K562 (cell line): ENCODE results near the gene RETN. TPM values are rescaled to one million over a fixed set of nuclear protein-coding genes. Genes with fewer than 3 reads are reported as not detected.

ENCODE experiments used
- CBFA2T3 ChIP-seq: fragments of 450-650 bp; IDR thresholded peaks from 2 replicates; pipeline ENCODE4 v1.6.1; 2017
- DMBX1 ChIP-seq: fragments of 250-450 bp; sonication (Bioruptor Pico); IDR thresholded peaks from 2 replicates; pipeline ENCODE4 v1.8.0; 2022; ENCODE audit warnings: inconsistent platforms, mild to moderate bottlenecking, moderate library complexity, borderline replicate concordance
- NR2C1 ChIP-seq, 2 experiments: fragments of 450-650 bp; IDR thresholded peaks; 2 replicates each; pipeline ENCODE4 v1.6.1; 2017; ENCODE audit warnings: mild to moderate bottlenecking in 2 of 2, antibody characterized with exemption in 1 of 2, inconsistent platforms in 1 of 2, missing compliant biosample characterization in 1 of 2, missing genetic modification characterization in 1 of 2
- PRPF4 ChIP-seq: fragments of 200-400 bp; formaldehyde crosslinking; IDR thresholded peaks from one replicate; pipeline ENCODE4 v1.6.1; 2017; ENCODE audit warnings: low read length, low read depth, mild to moderate bottlenecking; ENCODE audit not compliant: insufficient read depth, poor library complexity, severe bottlenecking
- PYGO2 ChIP-seq: fragments of 450-650 bp; IDR thresholded peaks from 2 replicates; pipeline ENCODE4 v1.6.1; 2016; ENCODE audit warnings: mild to moderate bottlenecking, missing genetic modification characterization, moderate library complexity, missing compliant biosample characterization
- SMAD2 ChIP-seq: fragments of 150-350 bp; IDR thresholded peaks from 2 replicates; pipeline ENCODE4 v1.6.1; 2014; ENCODE audit warnings: low read depth, mild to moderate bottlenecking, low read length
- TAF15 ChIP-seq: fragments of 200-400 bp; formaldehyde crosslinking; IDR thresholded peaks from 2 replicates; pipeline ENCODE4 v1.6.1; 2017; ENCODE audit warnings: mild to moderate bottlenecking, low read depth, low read length, moderate library complexity
- TEAD1 ChIP-seq, 2 experiments: fragments of 450-650 bp in 1 of 2; sonication (generic) in 1 of 2; formaldehyde crosslinking; IDR thresholded peaks; 2 replicates each; pipeline versions ENCODE4 v1.4.0 to v1.8.0; 2020 to 2022; ENCODE audit warnings: mild to moderate bottlenecking in 2 of 2, missing genetic modification reagents in 1 of 2
- ZNF175 ChIP-seq: fragments of 200-800 bp; sonication (Bioruptor generic); IDR thresholded peaks from 2 replicates; pipeline ENCODE4 v1.6.1; 2016; ENCODE audit warnings: low read depth, mild to moderate bottlenecking, missing genetic modification characterization, missing compliant biosample characterization
- ZNF586 ChIP-seq: fragments of 450-650 bp; formaldehyde crosslinking; conservative IDR thresholded peaks from 2 replicates; pipeline ENCODE4 v1.4.0; 2020; ENCODE audit warnings: mild to moderate bottlenecking, moderate library complexity
- polyA plus RNA-seq, 8 experiments: library from polyadenylated mRNA; depleted of rRNA in 4 of 8; stranded (reverse) in 5 of 8; unstranded in 3 of 8; fragments of >200 nt; fragmentation: Nextera tagmentation in 2 of 8; fragmentation: Illumina TruSeq in 1 of 8; extraction: Ambion mirVana in 2 of 8; extraction: Trizol in 1 of 8; gene quantifications; 2 replicates each; pipeline versions ENCODE4 v1.2.1 to v1.2.3, GENCODE V29; 2011 to 2014; ENCODE audit warnings: inconsistent platforms in 1 of 8, missing spikeins in 1 of 8
- total RNA-seq, 7 experiments: library from RNA; depleted of rRNA in 6 of 7; stranded (reverse); fragments of >200 nt in 6 of 7; fragmentation: Illumina TruSeq in 2 of 7; extraction: Trizol in 2 of 7; gene quantifications; 2 replicates each; pipeline versions ENCODE4 v1.2.1 to v1.2.3, GENCODE V29; 2011 to 2021; ENCODE audit warnings: low replicate concordance in 1 of 7
- TF ChIP-seq, protein P1 (sequence below), 2 experiments: IDR thresholded peaks; 2 replicates each; pipeline ENCODE4 v1.6.1; 2011; ENCODE audit warnings: borderline replicate concordance in 1 of 2, control low read depth in 1 of 2, low read depth in 1 of 2, low read length in 1 of 2, mild to moderate bottlenecking in 1 of 2, mixed read lengths in 1 of 2, moderate library complexity in 1 of 2; ENCODE audit not compliant: insufficient read depth in 1 of 2, insufficient read length in 1 of 2, poor library complexity in 1 of 2, severe bottlenecking in 1 of 2; ENCODE audit errors: extremely low read depth in 1 of 2
- TF ChIP-seq, protein P2 (sequence below): fragments of 450-650 bp; conservative IDR thresholded peaks from 2 replicates; pipeline ENCODE4 v1.6.1; 2016; ENCODE audit warnings: missing genetic modification characterization, low read depth, mild to moderate bottlenecking, missing compliant biosample characterization, moderate library complexity
- TF ChIP-seq, protein P3 (sequence below): sonication (generic); formaldehyde crosslinking; IDR thresholded peaks from 2 replicates; pipeline ENCODE4 v1.8.1; 2022; ENCODE audit warnings: missing genetic modification reagents
- TF ChIP-seq, protein P4 (sequence below): sonication (generic); formaldehyde crosslinking; IDR thresholded peaks from 2 replicates; pipeline ENCODE4 v1.8.1; 2022; ENCODE audit warnings: missing genetic modification reagents
- TF ChIP-seq, protein P5 (sequence below): fragments of 450-650 bp; IDR thresholded peaks from one replicate; pipeline ENCODE4 v1.6.1; 2018; ENCODE audit warnings: mild to moderate bottlenecking, moderate library complexity; ENCODE audit not compliant: partially characterized antibody
- TF ChIP-seq, protein P6 (sequence below): sonication (generic); formaldehyde crosslinking; IDR thresholded peaks from 2 replicates; pipeline ENCODE4 v1.8.0; 2022; ENCODE audit warnings: mild to moderate bottlenecking, missing genetic modification reagents
- TF ChIP-seq, protein P7 (sequence below): fragments of 250-450 bp; sonication (Bioruptor Pico); IDR thresholded peaks from 2 replicates; pipeline ENCODE4 v1.4.0; 2020

The RETN gene
- total and polyA plus RNA-seq, 9 of the 15 experiments (the other 6 are each of a cell fraction or from before 2014, with no cell fraction given), result not detected

DNA sequence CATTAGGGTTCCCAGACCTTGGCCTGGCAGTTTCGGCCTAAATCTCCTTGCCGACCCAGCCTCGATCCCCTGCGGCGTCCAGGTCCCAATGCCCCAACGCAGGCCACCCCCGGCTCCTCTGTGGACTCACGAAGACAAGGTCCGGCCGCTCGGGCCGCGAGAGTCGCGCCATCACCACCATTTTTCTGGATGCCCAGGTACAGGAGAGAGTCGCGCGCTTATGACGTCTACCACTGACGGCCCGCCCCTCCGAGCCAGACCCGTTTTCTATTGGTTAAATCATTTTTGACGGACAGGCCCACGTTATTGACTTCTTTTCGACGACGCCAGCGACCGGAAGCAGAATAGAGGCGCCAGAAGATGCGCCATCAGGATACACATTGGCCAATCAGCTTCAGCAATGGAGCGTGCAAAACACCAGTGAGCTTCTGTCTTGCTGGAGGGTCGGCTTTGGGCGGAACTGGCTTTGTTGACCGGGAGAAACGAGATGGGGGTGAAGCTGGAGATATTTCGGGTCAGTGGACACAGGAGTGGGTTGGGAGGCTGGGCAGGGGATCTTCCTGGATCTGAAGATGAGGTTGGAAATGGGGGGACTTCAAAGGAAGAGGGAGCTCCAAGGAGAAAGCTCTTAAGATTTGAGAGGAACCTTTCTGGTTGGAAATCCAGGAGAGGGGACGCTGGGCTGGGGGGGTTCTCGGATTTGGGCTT lies 39.3 kb upstream of the RETN start, which contains the start of the genes PET100 and XAB2 (continued):
- TF ChIP-seq, protein P1, sequence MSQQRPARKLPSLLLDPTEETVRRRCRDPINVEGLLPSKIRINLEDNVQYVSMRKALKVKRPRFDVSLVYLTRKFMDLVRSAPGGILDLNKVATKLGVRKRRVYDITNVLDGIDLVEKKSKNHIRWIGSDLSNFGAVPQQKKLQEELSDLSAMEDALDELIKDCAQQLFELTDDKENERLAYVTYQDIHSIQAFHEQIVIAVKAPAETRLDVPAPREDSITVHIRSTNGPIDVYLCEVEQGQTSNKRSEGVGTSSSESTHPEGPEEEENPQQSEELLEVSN (IDR thresholded peaks at IDR 0.05; ENCODE audit: borderline replicate concordance in 1 of 2, extremely low read depth in 1 of 2, insufficient read depth in 1 of 2, insufficient read length in 1 of 2, low read depth in 1 of 2, low read length in 1 of 2, poor library complexity in 1 of 2, severe bottlenecking in 1 of 2), result peak; percentile 59 to 72
- TF ChIP-seq ZNF586 (no peak), TAF15 (no peak), CBFA2T3 (no peak), NR2C1 (IDR thresholded peaks at IDR 0.05) (peak; percentile 78), NR2C1 (tag; IDR thresholded peaks at IDR 0.05) (peak; percentile 84), DMBX1 (no peak), ZNF175 (CRISPR knock-in tag) (no peak), SMAD2 (no peak), PYGO2 (tag) (no peak), TEAD1 (CRISPR knock-in tag; IDR thresholded peaks at IDR 0.05) (no peak), PRPF4 (no peak)
- TF ChIP-seq, protein P2, sequence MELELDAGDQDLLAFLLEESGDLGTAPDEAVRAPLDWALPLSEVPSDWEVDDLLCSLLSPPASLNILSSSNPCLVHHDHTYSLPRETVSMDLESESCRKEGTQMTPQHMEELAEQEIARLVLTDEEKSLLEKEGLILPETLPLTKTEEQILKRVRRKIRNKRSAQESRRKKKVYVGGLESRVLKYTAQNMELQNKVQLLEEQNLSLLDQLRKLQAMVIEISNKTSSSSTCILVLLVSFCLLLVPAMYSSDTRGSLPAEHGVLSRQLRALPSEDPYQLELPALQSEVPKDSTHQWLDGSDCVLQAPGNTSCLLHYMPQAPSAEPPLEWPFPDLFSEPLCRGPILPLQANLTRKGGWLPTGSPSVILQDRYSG (tag), result no peak
- TF ChIP-seq, protein P3, sequence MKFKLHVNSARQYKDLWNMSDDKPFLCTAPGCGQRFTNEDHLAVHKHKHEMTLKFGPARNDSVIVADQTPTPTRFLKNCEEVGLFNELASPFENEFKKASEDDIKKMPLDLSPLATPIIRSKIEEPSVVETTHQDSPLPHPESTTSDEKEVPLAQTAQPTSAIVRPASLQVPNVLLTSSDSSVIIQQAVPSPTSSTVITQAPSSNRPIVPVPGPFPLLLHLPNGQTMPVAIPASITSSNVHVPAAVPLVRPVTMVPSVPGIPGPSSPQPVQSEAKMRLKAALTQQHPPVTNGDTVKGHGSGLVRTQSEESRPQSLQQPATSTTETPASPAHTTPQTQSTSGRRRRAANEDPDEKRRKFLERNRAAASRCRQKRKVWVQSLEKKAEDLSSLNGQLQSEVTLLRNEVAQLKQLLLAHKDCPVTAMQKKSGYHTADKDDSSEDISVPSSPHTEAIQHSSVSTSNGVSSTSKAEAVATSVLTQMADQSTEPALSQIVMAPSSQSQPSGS (CRISPR knock-in tag), result no peak
- TF ChIP-seq, protein P4, sequence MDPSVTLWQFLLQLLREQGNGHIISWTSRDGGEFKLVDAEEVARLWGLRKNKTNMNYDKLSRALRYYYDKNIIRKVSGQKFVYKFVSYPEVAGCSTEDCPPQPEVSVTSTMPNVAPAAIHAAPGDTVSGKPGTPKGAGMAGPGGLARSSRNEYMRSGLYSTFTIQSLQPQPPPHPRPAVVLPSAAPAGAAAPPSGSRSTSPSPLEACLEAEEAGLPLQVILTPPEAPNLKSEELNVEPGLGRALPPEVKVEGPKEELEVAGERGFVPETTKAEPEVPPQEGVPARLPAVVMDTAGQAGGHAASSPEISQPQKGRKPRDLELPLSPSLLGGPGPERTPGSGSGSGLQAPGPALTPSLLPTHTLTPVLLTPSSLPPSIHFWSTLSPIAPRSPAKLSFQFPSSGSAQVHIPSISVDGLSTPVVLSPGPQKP (CRISPR knock-in tag), result no peak
- TF ChIP-seq, protein P5, sequence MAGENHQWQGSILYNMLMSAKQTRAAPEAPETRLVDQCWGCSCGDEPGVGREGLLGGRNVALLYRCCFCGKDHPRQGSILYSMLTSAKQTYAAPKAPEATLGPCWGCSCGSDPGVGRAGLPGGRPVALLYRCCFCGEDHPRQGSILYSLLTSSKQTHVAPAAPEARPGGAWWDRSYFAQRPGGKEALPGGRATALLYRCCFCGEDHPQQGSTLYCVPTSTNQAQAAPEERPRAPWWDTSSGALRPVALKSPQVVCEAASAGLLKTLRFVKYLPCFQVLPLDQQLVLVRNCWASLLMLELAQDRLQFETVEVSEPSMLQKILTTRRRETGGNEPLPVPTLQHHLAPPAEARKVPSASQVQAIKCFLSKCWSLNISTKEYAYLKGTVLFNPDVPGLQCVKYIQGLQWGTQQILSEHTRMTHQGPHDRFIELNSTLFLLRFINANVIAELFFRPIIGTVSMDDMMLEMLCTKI, result no peak
- TF ChIP-seq, protein P6, sequence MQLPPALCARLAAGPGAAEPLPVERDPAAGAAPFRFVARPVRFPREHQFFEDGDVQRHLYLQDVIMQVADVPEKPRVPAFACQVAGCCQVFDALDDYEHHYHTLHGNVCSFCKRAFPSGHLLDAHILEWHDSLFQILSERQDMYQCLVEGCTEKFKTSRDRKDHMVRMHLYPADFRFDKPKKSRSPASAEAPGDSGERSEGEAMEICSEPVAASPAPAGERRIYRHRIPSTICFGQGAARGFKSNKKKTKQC (CRISPR knock-in tag), result no peak
- TF ChIP-seq, protein P7, sequence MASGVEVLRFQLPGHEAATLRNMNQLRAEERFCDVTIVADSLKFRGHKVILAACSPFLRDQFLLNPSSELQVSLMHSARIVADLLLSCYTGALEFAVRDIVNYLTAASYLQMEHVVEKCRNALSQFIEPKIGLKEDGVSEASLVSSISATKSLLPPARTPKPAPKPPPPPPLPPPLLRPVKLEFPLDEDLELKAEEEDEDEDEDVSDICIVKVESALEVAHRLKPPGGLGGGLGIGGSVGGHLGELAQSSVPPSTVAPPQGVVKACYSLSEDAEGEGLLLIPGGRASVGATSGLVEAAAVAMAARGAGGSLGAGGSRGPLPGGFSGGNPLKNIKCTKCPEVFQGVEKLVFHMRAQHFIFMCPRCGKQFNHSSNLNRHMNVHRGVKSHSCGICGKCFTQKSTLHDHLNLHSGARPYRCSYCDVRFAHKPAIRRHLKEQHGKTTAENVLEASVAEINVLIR (CRISPR knock-in tag), result peak; percentile 97
